ENCODE measurements around the gene SSB. TPM values are rescaled to one million over a fixed set of nuclear protein-coding genes. Genes with fewer than 3 reads are reported as not detected.
A peak's percentile ranks its signal among the peaks of the same experiment; 100 is the strongest.

Gene SSB
- total and polyA plus RNA-seq, 2 of the 4 experiments (the other 2 are of a cell fraction), result 41.2 to 75.5 TPM

GRCh38 chr2:169859423-169859822 is 60.8 kb downstream of the SSB start:
- H3K9me1 ChIP-seq (ENCODE audit: insufficient read depth, low read length), result no peaks in the 10 kb centered on the region; the same call in 1 of the 2 replicates
- H2AFZ ChIP-seq (replicated peaks; ENCODE audit: low read length, poor library complexity), result no peak overlapping the region
- no peak overlapping the region for H3K4me2 ChIP-seq (ENCODE audit: low read depth, low read length)
- no peak overlapping the region for H3K4me3 ChIP-seq (ENCODE audit: insufficient read depth, low read depth, low read length)
- H4K20me1 ChIP-seq (ENCODE audit: insufficient read depth, low read length), result no peaks in the 10 kb centered on the region; the same call in 1 of the 2 replicates
- no peak overlapping the region for H3K18ac ChIP-seq (ENCODE audit: low read depth, low read length)
- H3K23ac ChIP-seq (ENCODE audit: low read depth, low read length), result no peak overlapping the region
- H2BK120ac ChIP-seq (ENCODE audit: low read depth, low read length), result no peak overlapping the region
- H2BK15ac ChIP-seq (ENCODE audit: low read depth, low read length), result no peak overlapping the region
- no peak for DNase-seq
- no peaks in the 10 kb centered on the region for H3K4me1 ChIP-seq (ENCODE audit: control insufficient read depth, insufficient read depth, low read length)
- no peak overlapping the region for H4K8ac ChIP-seq (ENCODE audit: low read depth in 2 of 2, low read length in 2 of 2)
- H2AK9ac ChIP-seq (replicated peaks; ENCODE audit: low read depth, low read length, poor library complexity), result no peak overlapping the region
- no peak overlapping the region for H3K14ac ChIP-seq (replicated peaks; ENCODE audit: low read depth, low read length)
- H3K56ac ChIP-seq (ENCODE audit: extremely low read depth, insufficient read depth, low read length), result no peak overlapping the region
- no peak overlapping the region for H4K5ac ChIP-seq (ENCODE audit: low read depth, low read length)
- H3K9me3 ChIP-seq (ENCODE audit: control insufficient read depth, insufficient read depth, low read length), result no peaks in the 10 kb centered on the region
- peaks cover 17 to 38% of the 10 kb centered on the region in 2 experiments; a peak in 3 of 4 replicates for H3K79me1 ChIP-seq (ENCODE audit: low read depth in 1 of 2, low read length in 2 of 2)
- TF ChIP-seq FOS (IDR thresholded peaks at IDR 0.05; ENCODE audit: low read depth, low read length) (no peak), MAFK (IDR thresholded peaks at IDR 0.05; ENCODE audit: low read depth, low read length) (0 out of 2 replicates have a peak, but pooled peaks have one; percentile 7)
- POLR2A ChIA-PET (ENCODE audit: unreplicated experiment), result no interaction called here
- no peaks in the 10 kb centered on the region for H3K27me3 ChIP-seq (ENCODE audit: control insufficient read depth, insufficient read depth, low read length)
- H2BK20ac ChIP-seq (ENCODE audit: low read depth, low read length), result no peak overlapping the region
- CTCF ChIA-PET, result no interaction called here
- in situ Hi-C loops (cut with MboI; ENCODE audit: low sequenced_read_pairs), result no loop called here
- no peaks in the 10 kb centered on the region for H3K36me3 ChIP-seq (ENCODE audit: control insufficient read depth, insufficient read depth, low read length)
- H3K27ac ChIP-seq (ENCODE audit: insufficient read depth, low read length), result no peak overlapping the region
- WGBS, 2 experiments (ENCODE audit: extremely low coverage in 2 of 2, insufficient read length in 1 of 2), result no CpG with 5 or more reads among the region's 4 CpGs
- H2BK5ac ChIP-seq (ENCODE audit: low read depth, low read length, poor library complexity, severe bottlenecking), result no peak overlapping the region
- dilution Hi-C loops (cut with HindIII; ENCODE audit: low sequenced_read_pairs, unreplicated experiment), result no loop called here
- no peak overlapping the region for H3K4ac ChIP-seq (ENCODE audit: low read depth, low read length)
- H4K91ac ChIP-seq (ENCODE audit: insufficient read depth, low read depth, low read length), result no peak overlapping the region
- H2AK5ac ChIP-seq (ENCODE audit: low read depth, low read length), result no peak overlapping the region
- H3K9ac ChIP-seq (ENCODE audit: low read depth, low read length), result no peak overlapping the region
- no TSS peak for BruUV-seq (replicated peaks)
- no peak for ATAC-seq (ENCODE audit: low read depth)
- intact Hi-C loops (cut with micrococcal nuclease), result no loop called here

Measured in IMR-90 (cell line).